Measurements from ENCODE around the gene SWAP70. TPM values are rescaled to one million over a fixed set of nuclear protein-coding genes. Genes with fewer than 3 reads are reported as not detected.

The SWAP70 gene
- total RNA-seq, 1 experiment from 2014 or later: 27.7 TPM

GRCh38 chr11:9662273-9662672 lies 1.6 kb upstream of the SWAP70 start:
- Histone ChIP-seq H3K9me3 (replicated peaks) (peaks cover 6% of the 10 kb centered on the region), H3K36me3 (peaks cover 25% of the 10 kb centered on the region), H3K4me1 (replicated peaks) (peaks cover 10% of the 10 kb centered on the region), H3K4me3 (no peak overlapping the region), H3K27me3 (replicated peaks) (no peaks in the 10 kb centered on the region), H3K27ac (no peak overlapping the region)
- no peak for DNase-seq (ENCODE audit: low read depth in 1 of 2, low spot score in 2 of 2)

GRCh38 chr11:9664276-9665171 lies 647 bp downstream of the SWAP70 start:
- DNase-seq (ENCODE audit: low read depth in 1 of 2, low spot score in 2 of 2): peak; percentile 68 to 70
- peak overlapping the region; percentile 75 for H3K4me3 ChIP-seq
- peaks cover 6% of the 10 kb centered on the region for H3K9me3 ChIP-seq (replicated peaks)
- H3K27ac ChIP-seq: peak overlapping the region; percentile 81
- peaks cover 30% of the 10 kb centered on the region for H3K36me3 ChIP-seq
- H3K4me1 ChIP-seq (replicated peaks): peaks cover 10% of the 10 kb centered on the region
- H3K27me3 ChIP-seq (replicated peaks): no peaks in the 10 kb centered on the region

GRCh38 chr11:9665749-9666148 lies 1.9 kb downstream of the SWAP70 start:
- no peak for DNase-seq (ENCODE audit: low read depth in 1 of 2, low spot score in 2 of 2)
- H3K36me3 ChIP-seq: peaks cover 30% of the 10 kb centered on the region
- H3K4me1 ChIP-seq (replicated peaks): peaks cover 10% of the 10 kb centered on the region
- H3K27ac ChIP-seq: no peak overlapping the region
- no peaks in the 10 kb centered on the region for H3K27me3 ChIP-seq (replicated peaks)
- H3K4me3 ChIP-seq: no peak overlapping the region
- peaks cover 6% of the 10 kb centered on the region for H3K9me3 ChIP-seq (replicated peaks)

GRCh38 chr11:9669954-9670353 lies 6.1 kb downstream of the SWAP70 start:
- H3K36me3 ChIP-seq: peaks cover 22% of the 10 kb centered on the region
- no peak overlapping the region for H3K27ac ChIP-seq
- no peaks in the 10 kb centered on the region for H3K4me1 ChIP-seq (replicated peaks)
- H3K4me3 ChIP-seq: no peak overlapping the region
- H3K9me3 ChIP-seq (replicated peaks): peaks cover 6% of the 10 kb centered on the region
- no peaks in the 10 kb centered on the region for H3K27me3 ChIP-seq (replicated peaks)
- DNase-seq (ENCODE audit: low read depth in 1 of 2, low spot score in 2 of 2): no peak

GRCh38 chr11:9672288-9672916 lies 8.5 kb downstream of the SWAP70 start:
- no peak for DNase-seq (ENCODE audit: low read depth in 1 of 2, low spot score in 2 of 2)
- H3K9me3 ChIP-seq (replicated peaks): no peaks in the 10 kb centered on the region
- no peak overlapping the region for H3K27ac ChIP-seq
- H3K27me3 ChIP-seq (replicated peaks): no peaks in the 10 kb centered on the region
- H3K36me3 ChIP-seq: peaks cover 5% of the 10 kb centered on the region
- no peaks in the 10 kb centered on the region for H3K4me1 ChIP-seq (replicated peaks)
- H3K4me3 ChIP-seq: no peak overlapping the region

GRCh38 chr11:9672918-9673317 lies 9.0 kb downstream of the SWAP70 start:
- no peak overlapping the region for H3K4me3 ChIP-seq
- no peaks in the 10 kb centered on the region for H3K27me3 ChIP-seq (replicated peaks)
- no peaks in the 10 kb centered on the region for H3K9me3 ChIP-seq (replicated peaks)
- no peak overlapping the region for H3K27ac ChIP-seq
- H3K4me1 ChIP-seq (replicated peaks): no peaks in the 10 kb centered on the region
- DNase-seq (ENCODE audit: low read depth in 1 of 2, low spot score in 2 of 2): no peak
- peaks cover 5% of the 10 kb centered on the region; the same call in 1 of the 2 replicates for H3K36me3 ChIP-seq

- Histone ChIP-seq H3K36me3 (peaks cover 7% of the 10 kb centered on the region; the same call in 1 of the 2 replicates), H3K9me3 (replicated peaks) (no peaks in the 10 kb centered on the region), H3K27ac (no peak overlapping the region), H3K4me1 (replicated peaks) (no peaks in the 10 kb centered on the region), H3K4me3 (no peak overlapping the region), H3K27me3 (replicated peaks) (no peaks in the 10 kb centered on the region)
- DNase-seq (ENCODE audit: low read depth in 1 of 2, low spot score in 2 of 2): no peak
Measured at GRCh38 chr11:9675691-9676090, 11.8 kb downstream of the SWAP70 start.

GRCh38 chr11:9677951-9678350 lies 14.1 kb downstream of the SWAP70 start:
- DNase-seq (ENCODE audit: low read depth in 1 of 2, low spot score in 2 of 2): no peak
- no peak overlapping the region for H3K27ac ChIP-seq

GRCh38 chr11:9678576-9678975 lies 14.7 kb downstream of the SWAP70 start:
- Histone ChIP-seq H3K4me1 (replicated peaks) (no peaks in the 10 kb centered on the region), H3K4me3 (no peak overlapping the region), H3K27me3 (replicated peaks) (no peaks in the 10 kb centered on the region), H3K27ac (no peak overlapping the region), H3K9me3 (replicated peaks) (no peaks in the 10 kb centered on the region), H3K36me3 (peaks cover 7% of the 10 kb centered on the region; the same call in 1 of the 2 replicates)
- no peak for DNase-seq (ENCODE audit: low read depth in 1 of 2, low spot score in 2 of 2)

More at GRCh38 chr11:9677951-9678350, 14.1 kb downstream of the SWAP70 start:
- Histone ChIP-seq H3K27me3 (replicated peaks) (no peaks in the 10 kb centered on the region), H3K9me3 (replicated peaks) (no peaks in the 10 kb centered on the region), H3K4me1 (replicated peaks) (no peaks in the 10 kb centered on the region), H3K4me3 (no peak overlapping the region), H3K36me3 (peaks cover 7% of the 10 kb centered on the region; the same call in 1 of the 2 replicates)

- DNase-seq (ENCODE audit: low read depth in 1 of 2, low spot score in 2 of 2): no peak
- Histone ChIP-seq H3K27ac (no peak overlapping the region), H3K4me3 (no peak overlapping the region), H3K9me3 (replicated peaks) (no peaks in the 10 kb centered on the region), H3K4me1 (replicated peaks) (no peaks in the 10 kb centered on the region), H3K27me3 (replicated peaks) (no peaks in the 10 kb centered on the region), H3K36me3 (peaks cover 7% of the 10 kb centered on the region; the same call in 1 of the 2 replicates)
Measured at GRCh38 chr11:9680028-9680427, 16.2 kb downstream of the SWAP70 start.

GRCh38 chr11:9681583-9682372 lies 17.9 kb downstream of the SWAP70 start:
- DNase-seq (ENCODE audit: low read depth in 1 of 2, low spot score in 2 of 2): no peak
- Histone ChIP-seq H3K4me1 (replicated peaks) (no peaks in the 10 kb centered on the region), H3K27ac (no peak overlapping the region), H3K27me3 (replicated peaks) (no peaks in the 10 kb centered on the region), H3K4me3 (no peak overlapping the region), H3K9me3 (replicated peaks) (no peaks in the 10 kb centered on the region), H3K36me3 (peaks cover 7% of the 10 kb centered on the region; the same call in 1 of the 2 replicates)

GRCh38 chr11:9687711-9688477 lies 24.0 kb downstream of the SWAP70 start:
- peak in 1 of 2 experiments; percentile 15 for DNase-seq (ENCODE audit: low read depth in 1 of 2, low spot score in 2 of 2)

More at GRCh38 chr11:9687711-9688477, 24.0 kb downstream of the SWAP70 start:
- Histone ChIP-seq H3K4me1 (replicated peaks) (peaks cover 39% of the 10 kb centered on the region), H3K4me3 (no peak overlapping the region), H3K9me3 (replicated peaks) (no peaks in the 10 kb centered on the region), H3K27ac (peak overlapping the region; percentile 88), H3K27me3 (replicated peaks) (no peaks in the 10 kb centered on the region), H3K36me3 (no peaks in the 10 kb centered on the region)
